Osteoblast (primary cell): ENCODE results near the gene KDM7A. TPM values are rescaled to one million over a fixed set of nuclear protein-coding genes. Genes with fewer than 3 reads are reported as not detected.

ENCODE experiments used
- DNase-seq: peaks from one replicate; pipeline ENCODE4 v3.0.0; 2011; ENCODE audit warnings: low spot score, mixed read lengths; ENCODE audit not compliant: insufficient read length; ENCODE audit errors: missing footprints
- H2AFZ ChIP-seq: 2 replicates; pipeline ENCODE4 v1.6.0; 2011; ENCODE audit warnings: mild to moderate bottlenecking, low read length
- H3K27ac ChIP-seq: 2 replicates; pipeline ENCODE4 v1.5.1; 2011; ENCODE audit warnings: mild to moderate bottlenecking, low read depth, low read length, moderate library complexity
- H3K27me3 ChIP-seq: 2 replicates; pipeline ENCODE4 v1.6.0; 2012; ENCODE audit warnings: mild to moderate bottlenecking, control low read depth, inconsistent platforms, low read length, moderate library complexity; ENCODE audit not compliant: insufficient read depth
- H3K36me3 ChIP-seq: 2 replicates; pipeline ENCODE4 v1.5.1; 2011; ENCODE audit warnings: mild to moderate bottlenecking, low read length, control low read depth, moderate library complexity; ENCODE audit not compliant: insufficient read depth
- H3K4me1 ChIP-seq: 2 replicates; pipeline ENCODE4 v1.5.1; 2011; ENCODE audit warnings: mild to moderate bottlenecking, low read length, control low read depth, moderate library complexity; ENCODE audit not compliant: insufficient read depth
- H3K4me2 ChIP-seq: 2 replicates; pipeline ENCODE4 v1.6.0; 2011; ENCODE audit warnings: mild to moderate bottlenecking, low read length; ENCODE audit not compliant: insufficient read depth
- H3K4me3 ChIP-seq: fragments of 200-600 bp; sonication (generic); 3 replicates; pipeline ENCODE4 v1.5.1; 2012; ENCODE audit warnings: mild to moderate bottlenecking, low read length, inconsistent platforms; ENCODE audit not compliant: insufficient read depth
- H3K79me2 ChIP-seq: 2 replicates; pipeline ENCODE4 v1.6.0; 2012; ENCODE audit warnings: mild to moderate bottlenecking, low read length, control low read depth, inconsistent platforms; ENCODE audit not compliant: insufficient read depth
- H3K9me3 ChIP-seq: 2 replicates; pipeline ENCODE4 v1.5.1; 2011; ENCODE audit warnings: low read depth, low read length, control low read depth
- H4K20me1 ChIP-seq: 2 replicates; pipeline ENCODE4 v1.6.0; 2012; ENCODE audit warnings: mild to moderate bottlenecking, low read length, control low read depth; ENCODE audit not compliant: insufficient read depth
- total RNA-seq: library from RNA; depleted of rRNA; stranded (reverse); fragments of >200 nt; gene quantifications from 2 replicates; pipeline ENCODE4 v1.2.3, GENCODE V29; 2012
- TF ChIP-seq, protein P1 (sequence below): IDR thresholded peaks from 2 replicates; pipeline ENCODE4 v1.5.1; 2011; ENCODE audit warnings: mild to moderate bottlenecking, low read depth, low read length, moderate library complexity; ENCODE audit errors: extremely low read depth

KDM7A gene
- total RNA-seq, 1 donor, result 13.4 TPM

DNA sequence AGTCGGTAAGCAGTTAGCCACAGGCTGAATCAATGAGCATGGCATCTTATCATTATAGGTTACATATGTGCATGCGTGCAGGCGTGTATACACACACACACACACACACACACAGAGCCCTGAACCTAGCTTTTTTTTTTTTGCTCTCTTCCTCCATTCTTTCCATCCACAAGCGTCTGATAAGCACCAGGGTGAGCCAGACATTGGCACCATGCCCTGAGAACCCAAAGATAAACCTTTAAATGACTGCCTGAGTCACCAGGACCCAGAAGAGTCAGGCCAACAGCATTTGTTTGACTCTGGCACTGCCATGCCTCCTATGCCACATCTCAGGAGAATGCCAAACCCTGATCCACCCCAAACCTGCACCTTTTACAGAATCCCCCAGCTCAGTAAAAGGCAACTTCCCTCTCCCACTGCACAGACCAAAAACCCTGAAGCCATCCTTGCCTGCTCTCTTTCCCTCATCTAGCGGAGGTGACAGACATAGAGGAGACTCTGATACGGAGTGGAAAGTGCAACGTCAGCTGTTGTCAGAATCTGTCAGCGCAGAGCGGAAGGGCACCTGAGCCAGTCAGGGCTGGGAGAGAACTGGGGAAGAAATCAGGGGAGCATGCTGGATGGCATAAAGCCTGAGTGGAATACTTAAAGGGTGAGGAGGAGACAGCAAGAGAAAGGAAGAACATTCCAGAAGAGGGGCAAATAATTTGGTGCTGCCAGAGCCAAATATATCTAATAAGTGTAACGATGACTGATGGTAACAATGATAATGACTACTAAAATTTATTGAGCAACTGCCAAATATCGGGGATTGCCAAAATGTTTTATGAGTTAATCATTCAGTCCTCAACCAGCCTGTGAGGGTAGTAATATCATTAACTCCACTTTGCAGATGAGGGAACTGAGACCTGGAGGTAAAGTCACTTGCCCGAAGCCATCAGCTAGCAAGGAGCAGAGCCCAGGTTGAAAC lies 117.2 kb downstream of the KDM7A start:
- Histone ChIP-seq H3K4me3 (no peak overlapping the region), H3K9me3 (no peaks in the 10 kb centered on the region), H2AFZ (no peak overlapping the region), H3K27me3 (no peaks in the 10 kb centered on the region), H3K79me2 (peaks cover 13% of the 10 kb centered on the region), H3K4me1 (peaks cover 33% of the 10 kb centered on the region), H4K20me1 (no peaks in the 10 kb centered on the region), H3K4me2 (peak overlapping the region; percentile 31), H3K36me3 (no peaks in the 10 kb centered on the region), H3K27ac (peak overlapping the region; percentile 52)
- TF ChIP-seq, protein P1, sequence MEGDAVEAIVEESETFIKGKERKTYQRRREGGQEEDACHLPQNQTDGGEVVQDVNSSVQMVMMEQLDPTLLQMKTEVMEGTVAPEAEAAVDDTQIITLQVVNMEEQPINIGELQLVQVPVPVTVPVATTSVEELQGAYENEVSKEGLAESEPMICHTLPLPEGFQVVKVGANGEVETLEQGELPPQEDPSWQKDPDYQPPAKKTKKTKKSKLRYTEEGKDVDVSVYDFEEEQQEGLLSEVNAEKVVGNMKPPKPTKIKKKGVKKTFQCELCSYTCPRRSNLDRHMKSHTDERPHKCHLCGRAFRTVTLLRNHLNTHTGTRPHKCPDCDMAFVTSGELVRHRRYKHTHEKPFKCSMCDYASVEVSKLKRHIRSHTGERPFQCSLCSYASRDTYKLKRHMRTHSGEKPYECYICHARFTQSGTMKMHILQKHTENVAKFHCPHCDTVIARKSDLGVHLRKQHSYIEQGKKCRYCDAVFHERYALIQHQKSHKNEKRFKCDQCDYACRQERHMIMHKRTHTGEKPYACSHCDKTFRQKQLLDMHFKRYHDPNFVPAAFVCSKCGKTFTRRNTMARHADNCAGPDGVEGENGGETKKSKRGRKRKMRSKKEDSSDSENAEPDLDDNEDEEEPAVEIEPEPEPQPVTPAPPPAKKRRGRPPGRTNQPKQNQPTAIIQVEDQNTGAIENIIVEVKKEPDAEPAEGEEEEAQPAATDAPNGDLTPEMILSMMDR, result no peak
- DNase-seq, result peak; percentile 90

DNA sequence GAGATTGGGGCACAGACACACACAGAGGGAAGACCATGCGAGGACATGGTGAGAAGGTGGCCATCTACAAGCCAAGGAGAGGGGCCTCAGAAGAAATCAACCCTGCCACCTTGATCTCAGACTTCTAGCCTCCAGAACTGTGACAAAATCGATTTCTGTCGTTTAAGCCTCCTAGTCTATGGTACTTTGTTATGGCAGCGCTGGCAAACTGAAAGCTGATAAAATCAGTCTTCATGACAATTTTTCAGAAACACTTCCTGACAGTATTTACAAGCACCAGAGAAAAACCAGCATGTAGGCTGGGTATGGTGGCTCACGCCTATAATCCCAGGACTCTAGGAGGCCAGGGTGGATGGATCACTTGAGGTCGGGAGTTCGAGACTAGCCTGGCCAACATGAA lies 118.3 kb downstream of the KDM7A start:
- Histone ChIP-seq H3K4me1 (peaks cover 33% of the 10 kb centered on the region), H3K27ac (no peak overlapping the region), H3K9me3 (no peaks in the 10 kb centered on the region), H3K4me3 (no peak overlapping the region), H3K27me3 (no peaks in the 10 kb centered on the region), H2AFZ (no peak overlapping the region), H3K4me2 (no peak overlapping the region), H3K36me3 (no peaks in the 10 kb centered on the region), H3K79me2 (peaks cover 13% of the 10 kb centered on the region), H4K20me1 (no peaks in the 10 kb centered on the region)
- DNase-seq, result no peak
- TF ChIP-seq, protein P1, result no peak

DNA sequence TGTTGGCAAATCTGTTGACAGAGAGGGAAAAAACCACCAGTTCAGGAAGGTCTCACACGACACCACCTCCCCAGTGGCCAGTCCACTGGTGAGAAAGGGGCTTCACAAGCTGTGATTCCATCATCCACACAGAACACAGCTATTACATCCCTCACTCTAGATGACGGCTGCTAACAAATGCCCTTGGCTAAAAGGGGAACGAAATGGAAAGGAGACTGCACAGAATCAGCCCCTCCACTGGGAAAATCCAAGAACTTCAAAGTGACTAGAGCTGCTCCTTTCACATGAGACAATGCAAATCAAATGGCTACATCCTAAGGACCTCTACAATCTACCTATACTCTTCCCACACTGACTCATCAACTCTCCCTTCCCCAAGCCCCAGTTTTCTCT lies 119.6 kb downstream of the KDM7A start:
- H3K4me1 ChIP-seq, result peaks cover 33% of the 10 kb centered on the region
- DNase-seq, result no peak
- H3K27me3 ChIP-seq, result no peaks in the 10 kb centered on the region
- no peak overlapping the region for H3K4me2 ChIP-seq
- TF ChIP-seq, protein P1, result no peak
- no peaks in the 10 kb centered on the region for H3K36me3 ChIP-seq
- H3K79me2 ChIP-seq, result peaks cover 13% of the 10 kb centered on the region
- H3K9me3 ChIP-seq, result no peaks in the 10 kb centered on the region
- H3K27ac ChIP-seq, result no peak overlapping the region
- H2AFZ ChIP-seq, result no peak overlapping the region
- no peaks in the 10 kb centered on the region for H4K20me1 ChIP-seq
- H3K4me3 ChIP-seq, result no peak overlapping the region

DNA sequence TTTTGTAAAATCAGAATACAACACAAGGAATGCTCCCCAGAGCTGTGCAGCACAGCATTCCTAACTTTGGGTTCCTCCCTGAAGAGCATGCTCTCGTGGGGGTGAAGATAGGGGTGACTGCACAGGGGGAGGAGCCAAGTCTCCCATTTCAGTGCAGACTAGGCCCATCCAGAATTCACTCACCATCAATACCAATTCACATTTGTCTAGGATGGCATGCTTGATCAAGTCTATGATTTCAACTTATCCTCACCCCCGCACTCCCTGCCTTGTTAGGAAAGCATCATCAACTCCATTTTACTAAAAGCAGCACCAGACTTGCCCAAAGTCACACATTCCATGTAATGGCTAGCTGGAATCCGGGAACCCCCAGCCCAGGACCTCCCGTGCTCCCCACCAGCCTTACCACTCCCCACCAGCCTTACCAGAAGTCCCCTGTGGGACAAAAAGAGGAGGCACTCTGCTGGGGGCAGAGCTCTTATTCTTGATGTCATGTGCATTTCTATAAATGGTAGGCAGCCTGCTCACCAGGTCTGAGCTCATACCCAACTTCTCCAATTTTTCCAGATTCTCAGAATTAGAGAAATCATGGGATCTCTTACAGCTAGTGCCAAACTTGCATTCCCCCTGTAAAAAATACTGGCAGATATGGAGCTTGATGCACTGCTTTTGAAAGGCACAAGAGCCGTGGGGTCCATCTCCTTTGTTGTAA lies 120.2 kb downstream of the KDM7A start:
- H3K4me2 ChIP-seq, result no peak overlapping the region
- no peaks in the 10 kb centered on the region for H3K27me3 ChIP-seq
- no peak overlapping the region for H3K27ac ChIP-seq
- no peaks in the 10 kb centered on the region for H3K9me3 ChIP-seq
- no peaks in the 10 kb centered on the region for H4K20me1 ChIP-seq
- H3K36me3 ChIP-seq, result no peaks in the 10 kb centered on the region
- TF ChIP-seq, protein P1, result no peak
- H3K4me1 ChIP-seq, result peaks cover 30% of the 10 kb centered on the region
- no peak overlapping the region for H3K4me3 ChIP-seq
- H3K79me2 ChIP-seq, result peaks cover 13% of the 10 kb centered on the region
- DNase-seq, result no peak
- no peak overlapping the region for H2AFZ ChIP-seq
